Caki2 (cell line): ENCODE measurements around the gene NDUFA11. TPM values are rescaled to one million over a fixed set of nuclear protein-coding genes. Genes with fewer than 3 reads are reported as not detected.
"Not testable (repeated sequence)": the region's sequence is repeated elsewhere in the genome, so short reads cannot be mapped to it uniquely, and the experiment has no call there.

ENCODE experiments used
- DNase-seq: peaks from one replicate; pipeline ENCODE4 v3.0.0-alpha.2; 2015; ENCODE audit warnings: low read depth
- in situ Hi-C: cut with HindIII; loops from 2 replicates; pipeline ENCODE4 v1.10.0; 2016; ENCODE audit warnings: low sequenced_read_pairs, low pct_unique_long_range_greater_than_20kb, mixed read lengths
- total RNA-seq: library from RNA; depleted of rRNA; stranded (reverse); fragments of >200 nt; shearing (Covaris generic); gene quantifications from 2 replicates; pipeline ENCODE4 v1.2.3, GENCODE V29; 2014; ENCODE audit warnings: low replicate concordance

Gene NDUFA11
- total RNA-seq, 1 experiment from 2014 or later, result 190 TPM

GRCh38 chr19:5874496-5874895, 29.1 kb downstream of the NDUFA11 start:
- in situ Hi-C loops, result not testable (repeated sequence)
- peak; percentile 27 for DNase-seq

GRCh38 chr19:5873617-5874199, 29.9 kb downstream of the NDUFA11 start:
- in situ Hi-C loops, result no loop called here
- no peak for DNase-seq

GRCh38 chr19:5870986-5871394, 32.6 kb downstream of the NDUFA11 start:
- no peak for DNase-seq
- in situ Hi-C loops, result no loop called here

- no peak for DNase-seq
- in situ Hi-C loops, result no loop called here
These were observed 36.1 kb downstream of the NDUFA11 start for GRCh38 chr19:5867201-5868136.

- in situ Hi-C loops, result no loop called here
- no peak for DNase-seq
These were observed 37.8 kb downstream of the NDUFA11 start for GRCh38 chr19:5865772-5866171.

- DNase-seq, result no peak
- in situ Hi-C loops, result no loop called here
These were observed 38.7 kb downstream of the NDUFA11 start for GRCh38 chr19:5864725-5865486.

GRCh38 chr19:5864013-5864720, 39.4 kb downstream of the NDUFA11 start:
- DNase-seq, result no peak
- in situ Hi-C loops, result no loop called here

- no peak for DNase-seq
- in situ Hi-C loops, result no loop called here
These were observed 40.4 kb downstream of the NDUFA11 start for GRCh38 chr19:5863030-5863665.

GRCh38 chr19:5857203-5858081, 46.1 kb downstream of the NDUFA11 start:
- in situ Hi-C loops, result no loop called here
- DNase-seq, result no peak

GRCh38 chr19:5855151-5855550, 48.4 kb downstream of the NDUFA11 start:
- in situ Hi-C loops, DNase-seq: not testable (repeated sequence)

GRCh38 chr19:5854121-5854520, 49.5 kb downstream of the NDUFA11 start:
- DNase-seq, in situ Hi-C loops: not testable (repeated sequence)

- no peak for DNase-seq
- in situ Hi-C loops, result no loop called here
These were observed 52.3 kb downstream of the NDUFA11 start, which contains the start of gene FUT3 for GRCh38 chr19:5851302-5851701. FUT3 (minus strand) TSS chr19:5851449.

GRCh38 chr19:5850743-5851293, 52.8 kb downstream of the NDUFA11 start:
- in situ Hi-C loops, result no loop called here
- peak; percentile 65 for DNase-seq

- in situ Hi-C loops, result no loop called here
- no peak for DNase-seq
These were observed 53.4 kb downstream of the NDUFA11 start for GRCh38 chr19:5850189-5850588.

- DNase-seq, in situ Hi-C loops: not testable (repeated sequence)
These were observed 55.0 kb downstream of the NDUFA11 start for GRCh38 chr19:5848621-5849020.

- DNase-seq, in situ Hi-C loops: not testable (repeated sequence)
These were observed 55.7 kb downstream of the NDUFA11 start for GRCh38 chr19:5847846-5848245.
